Fibroblast of villous mesenchyme (primary cell): Measurements from ENCODE around the gene NGEF. TPM values are rescaled to one million over a fixed set of nuclear protein-coding genes. Genes with fewer than 3 reads are reported as not detected.

Source experiments
- DNase-seq: peaks from one replicate; pipeline ENCODE4 v3.0.0-alpha.2; 2010; ENCODE audit warnings: low read depth
- H3K4me3 ChIP-seq: 2 replicates; pipeline ENCODE4 v1.5.1; 2011; ENCODE audit warnings: low read depth, mild to moderate bottlenecking, low read length
- total RNA-seq: library from RNA; depleted of rRNA; stranded (reverse); fragments of >200 nt; gene quantifications from 2 replicates; pipeline ENCODE4 v1.2.3, GENCODE V29; 2012
- TF ChIP-seq, protein P1 (sequence below): IDR thresholded peaks from 2 replicates; pipeline ENCODE4 v1.5.1; 2012; ENCODE audit warnings: low read depth, mild to moderate bottlenecking, low read length; ENCODE audit not compliant: insufficient read depth

Gene NGEF
- total RNA-seq, 1 donor = 0.86 TPM

DNA sequence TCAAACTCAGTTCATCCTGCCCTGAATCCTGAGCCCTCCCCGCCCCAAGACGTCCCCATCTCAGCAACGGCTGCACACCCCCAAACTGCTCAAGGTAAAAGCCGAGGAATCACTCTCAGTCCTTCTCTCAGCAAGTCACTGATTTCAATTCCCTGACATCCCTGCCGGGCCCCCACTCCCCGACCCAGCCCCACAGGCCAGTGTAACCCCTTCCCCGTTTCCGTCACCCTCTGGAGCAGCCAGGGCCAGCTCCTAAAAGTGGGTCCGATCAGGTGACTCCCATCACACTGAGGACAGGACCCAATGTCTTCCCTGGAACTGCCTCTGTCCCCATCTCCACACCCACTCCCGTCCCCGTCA lies 122.5 kb downstream of the NGEF start:
- no peak overlapping the region for H3K4me3 ChIP-seq
- no peak for DNase-seq
- TF ChIP-seq, protein P1, sequence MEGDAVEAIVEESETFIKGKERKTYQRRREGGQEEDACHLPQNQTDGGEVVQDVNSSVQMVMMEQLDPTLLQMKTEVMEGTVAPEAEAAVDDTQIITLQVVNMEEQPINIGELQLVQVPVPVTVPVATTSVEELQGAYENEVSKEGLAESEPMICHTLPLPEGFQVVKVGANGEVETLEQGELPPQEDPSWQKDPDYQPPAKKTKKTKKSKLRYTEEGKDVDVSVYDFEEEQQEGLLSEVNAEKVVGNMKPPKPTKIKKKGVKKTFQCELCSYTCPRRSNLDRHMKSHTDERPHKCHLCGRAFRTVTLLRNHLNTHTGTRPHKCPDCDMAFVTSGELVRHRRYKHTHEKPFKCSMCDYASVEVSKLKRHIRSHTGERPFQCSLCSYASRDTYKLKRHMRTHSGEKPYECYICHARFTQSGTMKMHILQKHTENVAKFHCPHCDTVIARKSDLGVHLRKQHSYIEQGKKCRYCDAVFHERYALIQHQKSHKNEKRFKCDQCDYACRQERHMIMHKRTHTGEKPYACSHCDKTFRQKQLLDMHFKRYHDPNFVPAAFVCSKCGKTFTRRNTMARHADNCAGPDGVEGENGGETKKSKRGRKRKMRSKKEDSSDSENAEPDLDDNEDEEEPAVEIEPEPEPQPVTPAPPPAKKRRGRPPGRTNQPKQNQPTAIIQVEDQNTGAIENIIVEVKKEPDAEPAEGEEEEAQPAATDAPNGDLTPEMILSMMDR = no peak

- no peak overlapping the region for H3K4me3 ChIP-seq
- TF ChIP-seq, protein P1 = no peak
- DNase-seq = no peak
Measured at GRCh38 chr2:232889876-232890401, 123.1 kb downstream of the NGEF start.

- no peak for DNase-seq
- TF ChIP-seq, protein P1 = no peak
Measured at GRCh38 chr2:232888839-232889529, 124.1 kb downstream of the NGEF start.

GRCh38 chr2:232888099-232888836 lies 124.8 kb downstream of the NGEF start:
- H3K4me3 ChIP-seq = no peak overlapping the region
- TF ChIP-seq, protein P1 = no peak
- no peak for DNase-seq

More at GRCh38 chr2:232888839-232889529, 124.1 kb downstream of the NGEF start:
- H3K4me3 ChIP-seq = no peak overlapping the region

GRCh38 chr2:232887171-232887850 lies 125.7 kb downstream of the NGEF start:
- H3K4me3 ChIP-seq = no peak overlapping the region
- peak; percentile 13 for DNase-seq
- TF ChIP-seq, protein P1 = peak; percentile 45

DNA sequence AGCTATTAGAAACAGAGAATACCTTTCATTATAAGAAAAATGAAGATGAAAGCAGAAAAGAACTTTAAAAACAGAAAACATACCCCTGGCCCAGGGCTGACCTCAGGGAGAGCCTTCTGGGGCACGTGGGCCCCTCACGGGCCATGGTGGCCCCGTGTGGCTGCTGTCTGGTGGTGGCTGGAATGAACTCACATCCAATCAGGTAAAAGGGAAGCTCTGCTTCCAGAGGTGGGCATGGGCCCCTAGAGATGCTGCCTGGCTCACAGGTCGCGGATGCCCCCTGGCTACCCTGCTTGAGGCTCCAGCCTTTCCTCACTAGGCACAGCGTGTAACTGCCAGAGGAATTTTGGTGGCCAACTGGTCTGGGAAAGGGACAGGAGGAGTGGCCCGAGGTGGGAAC lies 126.4 kb downstream of the NGEF start:
- H3K4me3 ChIP-seq = no peak overlapping the region
- TF ChIP-seq, protein P1 = no peak
- DNase-seq = no peak
